VCaP (cell line): ENCODE measurements around the gene HEXD.

Experiments used
- H3K27ac ChIP-seq: fragments of 450-650 bp; 2 replicates; pipeline ENCODE4 v1.5.1; 2017
- TF ChIP-seq, protein P1 (sequence below): fragments of 450-650 bp; conservative IDR thresholded peaks from 2 replicates; pipeline ENCODE4 v1.5.1; 2017; ENCODE audit warnings: mild to moderate bottlenecking, moderate library complexity

Gene HEXD

DNA sequence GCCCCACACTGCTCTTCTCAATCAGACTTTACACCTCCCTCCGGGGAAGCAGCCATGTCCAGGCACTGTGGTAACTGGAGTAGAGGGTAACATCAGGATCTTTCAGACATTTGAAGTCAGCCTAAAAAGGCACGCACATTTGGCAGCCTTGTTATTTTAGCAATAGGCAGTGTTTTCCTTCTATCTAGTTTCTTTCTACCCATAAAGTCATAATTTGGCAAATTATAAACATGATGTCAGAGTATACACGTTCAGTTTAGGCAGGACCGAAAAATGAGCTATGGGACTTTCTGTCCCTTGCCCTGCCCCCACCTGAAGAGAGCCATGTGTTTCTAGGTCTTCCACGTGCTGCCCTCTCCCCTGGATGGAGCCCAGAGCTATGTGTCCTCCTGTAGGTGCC is 61.5 kb downstream of the HEXD start:
- TF ChIP-seq, protein P1, sequence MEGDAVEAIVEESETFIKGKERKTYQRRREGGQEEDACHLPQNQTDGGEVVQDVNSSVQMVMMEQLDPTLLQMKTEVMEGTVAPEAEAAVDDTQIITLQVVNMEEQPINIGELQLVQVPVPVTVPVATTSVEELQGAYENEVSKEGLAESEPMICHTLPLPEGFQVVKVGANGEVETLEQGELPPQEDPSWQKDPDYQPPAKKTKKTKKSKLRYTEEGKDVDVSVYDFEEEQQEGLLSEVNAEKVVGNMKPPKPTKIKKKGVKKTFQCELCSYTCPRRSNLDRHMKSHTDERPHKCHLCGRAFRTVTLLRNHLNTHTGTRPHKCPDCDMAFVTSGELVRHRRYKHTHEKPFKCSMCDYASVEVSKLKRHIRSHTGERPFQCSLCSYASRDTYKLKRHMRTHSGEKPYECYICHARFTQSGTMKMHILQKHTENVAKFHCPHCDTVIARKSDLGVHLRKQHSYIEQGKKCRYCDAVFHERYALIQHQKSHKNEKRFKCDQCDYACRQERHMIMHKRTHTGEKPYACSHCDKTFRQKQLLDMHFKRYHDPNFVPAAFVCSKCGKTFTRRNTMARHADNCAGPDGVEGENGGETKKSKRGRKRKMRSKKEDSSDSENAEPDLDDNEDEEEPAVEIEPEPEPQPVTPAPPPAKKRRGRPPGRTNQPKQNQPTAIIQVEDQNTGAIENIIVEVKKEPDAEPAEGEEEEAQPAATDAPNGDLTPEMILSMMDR: no peak
- H3K27ac ChIP-seq: no peak overlapping the region

DNA sequence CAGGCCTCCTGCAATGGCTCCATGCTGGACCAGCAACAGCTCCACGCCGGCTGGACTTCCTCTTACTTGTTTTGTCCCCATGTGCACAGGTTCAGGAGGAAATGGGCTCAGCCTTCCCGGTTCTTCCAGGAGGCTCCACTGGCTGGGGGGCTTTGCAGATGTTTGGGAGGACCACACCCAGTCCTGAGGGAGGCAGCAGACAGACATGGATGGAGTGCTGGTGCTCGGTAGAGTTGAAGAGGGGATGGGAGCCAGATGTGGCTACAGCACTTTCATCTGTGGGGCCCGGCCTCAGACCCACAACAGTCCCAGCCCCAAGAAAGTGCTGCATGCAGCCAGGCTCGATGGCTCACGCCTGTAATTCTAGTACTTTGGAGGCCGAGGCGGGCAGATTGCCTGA is 62.2 kb downstream of the HEXD start:
- TF ChIP-seq, protein P1: no peak
- no peak overlapping the region for H3K27ac ChIP-seq

DNA sequence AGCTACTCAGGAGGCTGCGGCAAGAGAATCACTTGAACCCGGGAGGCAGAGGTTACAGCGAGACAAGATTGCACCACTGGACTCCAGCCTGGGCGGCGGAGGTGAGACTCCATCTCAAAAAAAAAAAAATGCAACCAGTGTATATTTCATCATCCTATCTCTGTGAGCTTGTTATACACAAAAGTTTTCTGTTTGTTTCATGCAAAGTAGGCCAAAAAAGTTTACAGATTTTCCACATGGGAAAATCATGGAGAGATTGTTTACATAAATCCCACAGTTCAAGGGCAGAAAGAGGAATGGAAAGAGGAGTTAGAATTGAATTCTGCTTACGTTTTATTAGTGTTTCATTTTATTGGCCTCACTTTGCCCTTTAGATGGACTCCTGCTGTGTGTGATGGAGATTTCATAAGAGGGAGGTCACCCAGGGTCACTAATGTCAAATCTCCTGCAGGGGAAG is 65.1 kb downstream of the HEXD start:
- TF ChIP-seq, protein P1: no peak
- no peak overlapping the region for H3K27ac ChIP-seq

DNA sequence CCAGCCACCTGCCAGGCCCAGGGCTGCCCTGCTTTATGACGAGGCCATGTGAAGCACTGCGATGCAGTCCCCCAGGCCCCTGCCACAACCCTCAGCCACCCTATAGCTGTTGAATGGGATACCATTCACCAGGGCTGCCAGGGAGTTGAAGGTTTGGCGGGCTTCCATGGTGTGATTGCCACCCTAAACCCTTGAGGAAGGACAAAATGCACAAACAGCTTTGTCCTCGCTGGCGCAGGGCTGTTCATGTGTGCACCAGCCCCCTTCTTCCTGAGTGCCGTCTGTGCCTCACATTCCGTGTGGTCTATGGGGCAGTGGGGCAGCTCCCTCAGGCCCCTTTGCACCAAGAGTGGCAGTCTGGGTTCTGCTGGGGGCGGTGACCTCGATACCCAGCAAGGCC is 65.7 kb downstream of the HEXD start:
- H3K27ac ChIP-seq: no peak overlapping the region
- TF ChIP-seq, protein P1: no peak

DNA sequence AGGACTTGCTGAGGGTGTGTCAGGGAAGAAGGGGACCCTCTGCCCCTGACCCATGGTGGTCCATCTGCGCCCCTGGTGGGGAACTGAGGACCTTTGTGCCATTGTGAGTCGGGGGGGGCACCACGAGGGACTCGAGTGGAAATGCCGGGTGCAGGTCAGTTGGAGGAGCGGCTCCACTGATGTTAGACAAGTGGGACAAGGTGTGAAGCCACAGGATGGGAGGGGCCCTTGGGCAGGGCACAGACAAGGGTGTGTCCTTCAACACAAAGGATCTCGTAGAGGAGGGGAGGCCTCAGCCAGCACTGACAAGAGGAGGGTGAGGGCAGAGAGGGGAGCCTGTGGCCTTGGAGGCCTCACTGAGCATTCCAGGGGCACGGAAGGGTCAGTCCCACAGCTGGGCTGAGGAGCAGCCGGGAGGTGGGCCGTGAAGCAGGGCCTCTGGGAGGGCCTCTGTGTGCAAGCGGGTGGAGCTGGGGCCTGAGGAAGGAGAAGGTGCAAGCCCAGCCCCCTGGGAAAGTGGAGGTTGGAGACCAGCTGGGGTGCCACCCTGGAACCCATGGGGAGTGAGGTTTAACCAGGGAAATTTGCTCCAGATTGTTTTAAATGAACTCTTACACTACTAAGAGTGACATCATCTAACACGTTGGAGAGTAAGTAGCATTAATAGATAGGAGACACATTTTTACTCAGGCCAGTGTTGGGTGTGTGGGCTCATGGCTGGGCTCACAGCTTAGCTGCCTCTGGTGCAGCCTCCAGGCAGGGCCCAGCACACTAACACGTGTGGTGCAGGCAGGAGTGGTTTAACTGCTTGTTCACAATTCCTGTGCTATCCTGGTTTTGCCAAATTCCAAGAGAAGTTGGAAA is 68.3 kb downstream of the HEXD start:
- TF ChIP-seq, protein P1: no peak
- no peak overlapping the region for H3K27ac ChIP-seq

- H3K27ac ChIP-seq: no peak overlapping the region
- TF ChIP-seq, protein P1: no peak
Observed at GRCh38 chr17:82487910-82488309, 69.8 kb downstream of the HEXD start.

DNA sequence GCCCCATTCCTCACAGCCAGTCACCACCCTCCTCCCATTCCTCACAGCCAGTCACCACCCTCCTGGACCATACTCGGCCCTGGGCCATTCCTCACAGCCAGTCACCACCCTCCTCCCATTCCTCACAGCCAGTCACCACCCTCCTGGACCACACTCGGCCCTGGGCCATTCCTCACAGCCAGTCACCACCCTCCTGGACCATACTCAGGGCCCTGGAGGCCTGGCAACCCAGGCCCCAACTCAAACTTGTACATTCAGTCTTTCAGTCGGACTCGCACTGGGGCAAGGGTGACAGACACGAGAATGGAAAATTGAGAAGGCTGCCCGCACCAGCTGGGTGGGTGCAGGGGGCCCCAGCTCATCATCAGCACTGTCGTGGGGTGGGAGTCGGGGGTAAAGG is 71.0 kb downstream of the HEXD start:
- no peak overlapping the region for H3K27ac ChIP-seq
- TF ChIP-seq, protein P1: no peak
